Measurements from ENCODE around the gene IGLL5.

The IGLL5 gene

GRCh38 chr22:22858559-22858937, 29.1 kb upstream of the IGLL5 start:
- in situ Hi-C loops (cut with MboI; ENCODE audit: low sequenced_read_pairs) = no loop called here

- in situ Hi-C loops (cut with MboI; ENCODE audit: low sequenced_read_pairs) = no loop called here
These were observed 24.6 kb upstream of the IGLL5 start for GRCh38 chr22:22863001-22863400.

- in situ Hi-C loops (cut with MboI; ENCODE audit: low sequenced_read_pairs) = no loop called here
These were observed 22.1 kb upstream of the IGLL5 start for GRCh38 chr22:22865311-22866072.

- in situ Hi-C loops (cut with MboI; ENCODE audit: low sequenced_read_pairs) = no loop called here
These were observed 21.1 kb upstream of the IGLL5 start for GRCh38 chr22:22866381-22867111.

GRCh38 chr22:22867996-22868715, 19.5 kb upstream of the IGLL5 start:
- in situ Hi-C loops (cut with MboI; ENCODE audit: low sequenced_read_pairs) = no loop called here

GRCh38 chr22:22870577-22871404, 16.8 kb upstream of the IGLL5 start:
- in situ Hi-C loops (cut with MboI; ENCODE audit: low sequenced_read_pairs) = no loop called here

- in situ Hi-C loops (cut with MboI; ENCODE audit: low sequenced_read_pairs) = no loop called here
These were observed 15.9 kb upstream of the IGLL5 start for GRCh38 chr22:22871536-22872278.

GRCh38 chr22:22872722-22873708, 14.6 kb upstream of the IGLL5 start:
- in situ Hi-C loops (cut with MboI; ENCODE audit: low sequenced_read_pairs) = no loop called here

- in situ Hi-C loops (cut with MboI; ENCODE audit: low sequenced_read_pairs) = no loop called here
These were observed 9.9 kb upstream of the IGLL5 start for GRCh38 chr22:22877523-22878210.

- in situ Hi-C loops (cut with MboI; ENCODE audit: low sequenced_read_pairs) = no loop called here
These were observed 9.4 kb upstream of the IGLL5 start for GRCh38 chr22:22878211-22878570.

GRCh38 chr22:22878801-22879674, 8.6 kb upstream of the IGLL5 start:
- in situ Hi-C loops (cut with MboI; ENCODE audit: low sequenced_read_pairs) = no loop called here

GRCh38 chr22:22879675-22880155, 7.9 kb upstream of the IGLL5 start:
- in situ Hi-C loops (cut with MboI; ENCODE audit: low sequenced_read_pairs) = no loop called here

GRCh38 chr22:22880645-22881044, 7.0 kb upstream of the IGLL5 start:
- in situ Hi-C loops (cut with MboI; ENCODE audit: low sequenced_read_pairs) = no loop called here

- in situ Hi-C loops (cut with MboI; ENCODE audit: low sequenced_read_pairs) = no loop called here
These were observed 6.3 kb upstream of the IGLL5 start for GRCh38 chr22:22881116-22882000.

GRCh38 chr22:22882033-22882717, 5.4 kb upstream of the IGLL5 start:
- in situ Hi-C loops (cut with MboI; ENCODE audit: low sequenced_read_pairs) = no loop called here
